ENCODE measurements around the gene PWP1. TPM values are rescaled to one million over a fixed set of nuclear protein-coding genes. Genes with fewer than 3 reads are reported as not detected.

Gene PWP1
- total and polyA plus RNA-seq, 3 donors from 2014 or later: 55.7 to 90.4 (median 65.7) TPM

DNA sequence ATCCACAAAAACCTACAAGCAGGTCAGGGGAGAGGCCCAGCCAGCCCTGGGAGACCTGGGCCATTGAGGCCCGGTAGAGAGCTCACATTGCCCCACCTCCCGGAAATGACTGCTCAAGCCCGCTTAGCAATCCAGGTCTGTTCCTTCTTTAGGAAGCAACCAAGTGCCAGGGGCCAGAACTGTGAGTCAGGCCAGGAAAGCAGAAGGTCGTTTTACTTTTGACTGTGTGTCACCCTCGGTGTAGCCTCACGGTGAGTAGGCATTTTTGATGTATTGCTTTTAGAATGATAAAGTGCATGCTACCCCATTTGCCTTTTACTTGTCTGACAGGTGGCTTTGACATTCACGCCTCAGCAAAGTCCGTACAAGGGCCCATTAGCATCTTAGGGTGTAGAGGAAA is 25.4 kb upstream of the PWP1 start:
- no peaks in the 10 kb centered on the region for H3K36me3 ChIP-seq (ENCODE audit: low read depth, missing control alignments)
- TF ChIP-seq, protein P1, sequence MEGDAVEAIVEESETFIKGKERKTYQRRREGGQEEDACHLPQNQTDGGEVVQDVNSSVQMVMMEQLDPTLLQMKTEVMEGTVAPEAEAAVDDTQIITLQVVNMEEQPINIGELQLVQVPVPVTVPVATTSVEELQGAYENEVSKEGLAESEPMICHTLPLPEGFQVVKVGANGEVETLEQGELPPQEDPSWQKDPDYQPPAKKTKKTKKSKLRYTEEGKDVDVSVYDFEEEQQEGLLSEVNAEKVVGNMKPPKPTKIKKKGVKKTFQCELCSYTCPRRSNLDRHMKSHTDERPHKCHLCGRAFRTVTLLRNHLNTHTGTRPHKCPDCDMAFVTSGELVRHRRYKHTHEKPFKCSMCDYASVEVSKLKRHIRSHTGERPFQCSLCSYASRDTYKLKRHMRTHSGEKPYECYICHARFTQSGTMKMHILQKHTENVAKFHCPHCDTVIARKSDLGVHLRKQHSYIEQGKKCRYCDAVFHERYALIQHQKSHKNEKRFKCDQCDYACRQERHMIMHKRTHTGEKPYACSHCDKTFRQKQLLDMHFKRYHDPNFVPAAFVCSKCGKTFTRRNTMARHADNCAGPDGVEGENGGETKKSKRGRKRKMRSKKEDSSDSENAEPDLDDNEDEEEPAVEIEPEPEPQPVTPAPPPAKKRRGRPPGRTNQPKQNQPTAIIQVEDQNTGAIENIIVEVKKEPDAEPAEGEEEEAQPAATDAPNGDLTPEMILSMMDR (IDR thresholded peaks at IDR 0.05): no peak
- TF ChIP-seq POLR2A (IDR thresholded peaks at IDR 0.05): no peak
- no peak overlapping the region for H3K27ac ChIP-seq
- no peaks in the 10 kb centered on the region for H3K27me3 ChIP-seq
- no peaks in the 10 kb centered on the region for H3K4me1 ChIP-seq
- no peak for DNase-seq
- WGBS, 2 donors: 83 to 89% methylated on average over 6 to 8 of the region's 8 CpGs
- intact Hi-C loops (cut with DNase I; ENCODE audit: low total_unique reads): no loop called here
- no peaks in the 10 kb centered on the region for H3K9me3 ChIP-seq
- no peak overlapping the region for H3K4me3 ChIP-seq

DNA sequence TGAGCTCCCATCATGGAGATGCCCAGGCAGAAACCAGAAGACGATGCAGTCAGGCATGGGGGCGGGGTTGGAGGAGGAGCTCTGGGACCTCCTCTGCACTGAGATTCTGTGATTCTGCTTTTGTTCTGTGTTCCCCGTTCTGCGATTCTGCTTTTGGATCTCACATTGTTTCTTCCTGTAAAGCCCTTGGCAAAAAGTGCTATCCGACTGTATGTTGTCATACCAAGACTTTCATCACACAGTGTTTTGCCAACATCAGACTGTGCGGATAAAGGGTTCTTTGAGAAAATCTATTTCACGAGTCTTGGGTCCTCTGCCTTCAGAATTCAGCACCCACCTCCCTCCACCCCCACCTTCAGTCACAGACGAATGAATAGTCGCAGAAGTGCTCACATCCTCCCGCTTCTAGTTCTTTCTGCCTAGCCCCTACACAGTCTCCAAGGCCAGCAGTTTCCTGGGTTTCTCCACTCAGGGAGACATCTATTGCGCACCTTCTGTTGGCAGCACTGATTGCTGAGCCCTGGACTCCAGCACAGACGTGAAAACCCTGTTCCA is 24.7 kb upstream of the PWP1 start:
- WGBS, 2 donors: 67 to 73% methylated on average over 12 of the region's 12 CpGs
- Histone ChIP-seq H3K9me3 (no peaks in the 10 kb centered on the region), H3K4me1 (no peaks in the 10 kb centered on the region), H3K4me3 (no peak overlapping the region), H3K36me3 (ENCODE audit: low read depth, missing control alignments) (no peaks in the 10 kb centered on the region), H3K27me3 (no peaks in the 10 kb centered on the region), H3K27ac (no peak overlapping the region)
- intact Hi-C loops (cut with DNase I; ENCODE audit: low total_unique reads): no loop called here
- TF ChIP-seq POLR2A (IDR thresholded peaks at IDR 0.05): no peak
- TF ChIP-seq, protein P1 (IDR thresholded peaks at IDR 0.05): no peak
- DNase-seq: no peak

DNA sequence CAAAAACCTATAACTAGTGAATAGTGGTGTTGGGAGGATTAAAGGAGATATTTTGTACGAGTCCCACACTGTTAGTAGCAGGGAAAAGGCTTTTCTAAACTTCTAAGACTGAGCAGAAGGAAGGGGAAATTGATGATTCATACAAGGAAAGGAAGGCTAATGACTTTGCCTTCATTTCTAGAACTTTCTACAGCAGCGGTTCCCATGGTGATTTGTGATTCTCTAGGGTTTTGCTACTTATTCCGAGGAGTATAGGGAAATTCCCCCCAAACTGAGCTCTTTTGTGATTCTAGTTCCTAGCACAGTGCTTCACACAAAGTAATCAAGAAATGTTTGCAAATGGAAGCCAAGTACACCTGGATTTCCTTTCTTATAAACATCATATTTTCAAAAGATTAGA is 23.8 kb upstream of the PWP1 start:
- 64 to 68% methylated on average over 3 of the region's 3 CpGs for WGBS, 2 donors
- no peaks in the 10 kb centered on the region for H3K9me3 ChIP-seq
- H3K4me1 ChIP-seq: no peaks in the 10 kb centered on the region
- H3K27ac ChIP-seq: no peak overlapping the region
- TF ChIP-seq POLR2A (IDR thresholded peaks at IDR 0.05): no peak
- TF ChIP-seq, protein P1 (IDR thresholded peaks at IDR 0.05): no peak
- H3K36me3 ChIP-seq (ENCODE audit: low read depth, missing control alignments): no peaks in the 10 kb centered on the region
- DNase-seq: no peak
- no peaks in the 10 kb centered on the region for H3K27me3 ChIP-seq
- intact Hi-C loops (cut with DNase I; ENCODE audit: low total_unique reads): no loop called here
- no peak overlapping the region for H3K4me3 ChIP-seq

DNA sequence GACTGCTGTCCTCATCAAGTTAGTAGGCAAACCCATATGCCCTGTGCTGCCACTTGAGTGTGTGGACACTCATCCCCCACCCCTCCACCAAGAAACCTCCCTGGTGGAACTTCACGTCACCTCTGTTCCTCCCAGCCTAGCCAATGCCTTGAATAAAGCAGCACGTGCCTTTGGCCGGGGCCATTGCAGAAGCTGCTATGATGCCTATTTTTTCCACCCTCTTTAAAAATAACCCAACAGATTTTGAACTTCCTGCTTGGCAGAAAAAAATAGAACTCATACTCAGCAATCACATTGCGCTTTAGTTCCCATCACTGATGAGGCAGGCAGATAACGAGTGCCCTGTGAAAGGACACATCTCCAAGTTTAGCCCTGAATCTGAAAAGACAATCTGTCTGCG is 23.1 kb upstream of the PWP1 start:
- Histone ChIP-seq H3K4me1 (no peaks in the 10 kb centered on the region), H3K4me3 (no peak overlapping the region), H3K9me3 (no peaks in the 10 kb centered on the region), H3K36me3 (ENCODE audit: low read depth, missing control alignments) (no peaks in the 10 kb centered on the region), H3K27me3 (no peaks in the 10 kb centered on the region), H3K27ac (no peak overlapping the region)
- TF ChIP-seq, protein P1 (IDR thresholded peaks at IDR 0.05): no peak
- TF ChIP-seq POLR2A (IDR thresholded peaks at IDR 0.05): no peak
- no peak for DNase-seq
- WGBS, 2 donors: 73 to 76% methylated on average over 6 of the region's 6 CpGs
- intact Hi-C loops (cut with DNase I; ENCODE audit: low total_unique reads): no loop called here

DNA sequence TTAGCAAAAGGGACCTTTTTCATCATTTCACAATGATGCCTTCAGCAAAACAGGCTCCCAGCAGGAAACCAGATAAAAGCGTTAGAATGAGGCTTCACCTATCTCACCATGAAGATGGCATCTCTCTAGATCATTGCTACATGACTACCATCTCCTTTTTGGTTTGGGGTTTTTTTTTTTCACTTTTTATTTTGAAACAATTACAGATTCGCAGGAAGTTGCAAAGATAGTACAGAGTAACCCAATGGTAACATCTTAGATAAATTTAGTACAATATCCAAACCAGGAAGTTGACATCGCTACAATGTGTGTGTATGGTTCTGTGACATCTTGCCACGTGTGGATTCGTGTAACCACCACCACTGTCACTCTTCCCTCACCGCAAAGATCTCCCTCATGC is 22.3 kb upstream of the PWP1 start:
- Histone ChIP-seq H3K36me3 (ENCODE audit: low read depth, missing control alignments) (no peaks in the 10 kb centered on the region), H3K4me3 (no peak overlapping the region), H3K27me3 (no peaks in the 10 kb centered on the region), H3K27ac (no peak overlapping the region), H3K4me1 (no peaks in the 10 kb centered on the region), H3K9me3 (no peaks in the 10 kb centered on the region)
- WGBS, 2 donors: 60 to 64% methylated on average over 6 of the region's 6 CpGs
- TF ChIP-seq POLR2A (IDR thresholded peaks at IDR 0.05): no peak
- TF ChIP-seq, protein P1 (IDR thresholded peaks at IDR 0.05): no peak
- no peak for DNase-seq
- intact Hi-C loops (cut with DNase I; ENCODE audit: low total_unique reads): no loop called here
